ENCODE measurements around the gene RASD1.

GRCh38 chr17:17446666-17447155 is 49.5 kb downstream of the RASD1 start:
- TF ChIP-seq, protein P1, sequence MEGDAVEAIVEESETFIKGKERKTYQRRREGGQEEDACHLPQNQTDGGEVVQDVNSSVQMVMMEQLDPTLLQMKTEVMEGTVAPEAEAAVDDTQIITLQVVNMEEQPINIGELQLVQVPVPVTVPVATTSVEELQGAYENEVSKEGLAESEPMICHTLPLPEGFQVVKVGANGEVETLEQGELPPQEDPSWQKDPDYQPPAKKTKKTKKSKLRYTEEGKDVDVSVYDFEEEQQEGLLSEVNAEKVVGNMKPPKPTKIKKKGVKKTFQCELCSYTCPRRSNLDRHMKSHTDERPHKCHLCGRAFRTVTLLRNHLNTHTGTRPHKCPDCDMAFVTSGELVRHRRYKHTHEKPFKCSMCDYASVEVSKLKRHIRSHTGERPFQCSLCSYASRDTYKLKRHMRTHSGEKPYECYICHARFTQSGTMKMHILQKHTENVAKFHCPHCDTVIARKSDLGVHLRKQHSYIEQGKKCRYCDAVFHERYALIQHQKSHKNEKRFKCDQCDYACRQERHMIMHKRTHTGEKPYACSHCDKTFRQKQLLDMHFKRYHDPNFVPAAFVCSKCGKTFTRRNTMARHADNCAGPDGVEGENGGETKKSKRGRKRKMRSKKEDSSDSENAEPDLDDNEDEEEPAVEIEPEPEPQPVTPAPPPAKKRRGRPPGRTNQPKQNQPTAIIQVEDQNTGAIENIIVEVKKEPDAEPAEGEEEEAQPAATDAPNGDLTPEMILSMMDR (conservative IDR thresholded peaks at IDR 0.05; ENCODE audit: low read depth in 2 of 2), result no peak
- TF ChIP-seq REST (IDR thresholded peaks at IDR 0.05; ENCODE audit: unreplicated experiment) (no peak), EZH2 (IDR thresholded peaks at IDR 0.05; ENCODE audit: low read depth, unreplicated experiment) (no peak)
